PC-3 (cell line): Measurements from ENCODE around the gene SMOC2. TPM values are rescaled to one million over a fixed set of nuclear protein-coding genes. Genes with fewer than 3 reads are reported as not detected.

Experiments
- ATAC-seq: fragments of 200-7000 bp; cut with Tn5 transposase; 2 replicates; pipeline ENCODE4 v1.9.1; 2020; ENCODE audit warnings: mild to moderate bottlenecking, moderate library complexity
- BruUV-seq: library from RNA; stranded (reverse); fragments of 400-500 nt; replicated peaks from 2 replicates; lab custom pipeline; 2021; lab: Mats Ljungman, UMichigan
- CTCF ChIA-PET: fragments of 300-600 bp; sonication (Branson Sonifier 250); formaldehyde crosslinking; loops from one replicate; lab custom pipeline; 2022; ENCODE audit warnings: antibody characterized with exemption; lab: Charles Lee
- POLR2A ChIA-PET: fragments of 300-600 bp; sonication (Branson Sonifier 250); formaldehyde crosslinking; loops from one replicate; lab custom pipeline; 2022; ENCODE audit warnings: antibody characterized with exemption; ENCODE audit not compliant: unreplicated experiment; lab: Charles Lee
- DNase-seq: peaks from one replicate; pipeline ENCODE4 v3.0.0-alpha.2; 2015
- H2AFZ ChIP-seq: fragments of 300-600 bp; sonication (generic); 2 replicates; pipeline ENCODE4 v1.6.0; 2016; ENCODE audit warnings: antibody characterized with exemption, low read length
- H3F3A ChIP-seq: fragments of 300-600 bp; sonication (generic); one replicate; pipeline ENCODE4 v1.6.0; 2017; ENCODE audit warnings: antibody characterized with exemption, low read length, control low read depth, mild to moderate bottlenecking; ENCODE audit not compliant: unreplicated experiment
- H3K27ac ChIP-seq: fragments of 300-600 bp; sonication (generic); 2 replicates; pipeline ENCODE4 v1.5.1; 2016; ENCODE audit warnings: mild to moderate bottlenecking, low read length
- H3K27me3 ChIP-seq: fragments of 300-600 bp; sonication (generic); 2 replicates; pipeline ENCODE4 v1.6.1; 2016; ENCODE audit warnings: low read length, mixed read lengths
- H3K36me3 ChIP-seq: fragments of 300-600 bp; sonication (generic); 2 replicates; pipeline ENCODE4 v1.6.1; 2016; ENCODE audit warnings: low read depth, mixed run types, low read length, mixed read lengths
- H3K4me1 ChIP-seq: fragments of 300-600 bp; sonication (generic); 2 replicates; pipeline ENCODE4 v1.5.1; 2016; ENCODE audit warnings: low read length; ENCODE audit not compliant: insufficient read depth
- H3K4me2 ChIP-seq: fragments of 300-600 bp; sonication (generic); 2 replicates; pipeline ENCODE4 v1.6.0; 2016; ENCODE audit warnings: low read length
- H3K4me3 ChIP-seq: fragments of 300-600 bp; sonication (generic); 2 replicates; pipeline ENCODE4 v1.5.1; 2016; ENCODE audit warnings: mild to moderate bottlenecking, low read length, mixed read lengths
- H3K79me2 ChIP-seq: fragments of 300-600 bp; sonication (generic); 2 replicates; pipeline ENCODE4 v1.6.1; 2017; ENCODE audit warnings: low read length, mixed read lengths
- H3K9ac ChIP-seq: fragments of 300-600 bp; sonication (generic); 2 replicates; pipeline ENCODE4 v1.6.0; 2016; ENCODE audit warnings: mild to moderate bottlenecking, low read length
- H3K9me2 ChIP-seq: fragments of 300-600 bp; sonication (generic); replicated peaks from 2 replicates; pipeline ENCODE4 v1.6.1; 2016; ENCODE audit warnings: mixed run types, low read length, mixed read lengths
- H3K9me3 ChIP-seq: fragments of 300-600 bp; sonication (generic); 2 replicates; pipeline ENCODE4 v1.6.1; 2016; ENCODE audit warnings: low read length, mixed read lengths
- H4K20me1 ChIP-seq: fragments of 300-600 bp; sonication (generic); 2 replicates; pipeline ENCODE4 v1.6.1; 2016; ENCODE audit warnings: low read length, mixed read lengths
- CTCF ChIP-seq: fragments of 300-600 bp; sonication (generic); conservative IDR thresholded peaks from 2 replicates; pipeline ENCODE4 v1.5.1; 2017; ENCODE audit warnings: antibody characterized with exemption, low read depth, mild to moderate bottlenecking, low read length
- EZH2 ChIP-seq: fragments of 300-600 bp; sonication (generic); IDR thresholded peaks from one replicate; pipeline ENCODE4 v1.6.1; 2017; ENCODE audit warnings: antibody characterized with exemption, mild to moderate bottlenecking, low read length; ENCODE audit not compliant: unreplicated experiment
- EZH2phosphoT487 ChIP-seq: fragments of 300-600 bp; sonication (generic); IDR thresholded peaks from 2 replicates; pipeline ENCODE4 v1.6.1; 2018; ENCODE audit warnings: mild to moderate bottlenecking, antibody characterized with exemption, low read length, borderline replicate concordance
- intact Hi-C: fragments of 100-400 bp; cut with micrococcal nuclease; formaldehyde crosslinking; loops from 2 replicates; pipeline ENCODE4 v1.9.0; 2023
- total RNA-seq: library from RNA; depleted of rRNA; stranded (reverse); fragments of >200 nt; gene quantifications from 2 replicates; pipeline ENCODE4 v1.2.3, GENCODE V29; 2014

Gene SMOC2
- total RNA-seq, 1 experiment from 2014 or later, result not detected

GRCh38 chr6:168404560-168404959 lies 36.4 kb upstream of the SMOC2 start:
- no peak overlapping the region for H2AFZ ChIP-seq
- DNase-seq (no peak), ATAC-seq (no peak)
- H4K20me1 ChIP-seq, result no peaks in the 10 kb centered on the region
- TF ChIP-seq EZH2, result no peak
- no peak for TF ChIP-seq EZH2phosphoT487
- TF ChIP-seq CTCF, result no peak
- H3K27me3 ChIP-seq, result no peaks in the 10 kb centered on the region
- H3K36me3 ChIP-seq, result no peaks in the 10 kb centered on the region
- no peak overlapping the region for H3K4me3 ChIP-seq
- no peaks in the 10 kb centered on the region for H3K9me3 ChIP-seq
- H3K27ac ChIP-seq, result no peak overlapping the region
- ChIA-PET CTCF (no interaction called here), POLR2A (no interaction called here)
- no peaks in the 10 kb centered on the region for H3F3A ChIP-seq
- no peaks in the 10 kb centered on the region for H3K79me2 ChIP-seq
- BruUV-seq, result no TSS peak
- no peaks in the 10 kb centered on the region for H3K4me1 ChIP-seq
- H3K9me2 ChIP-seq, result no peaks in the 10 kb centered on the region
- no peak overlapping the region for H3K9ac ChIP-seq
- no peak overlapping the region for H3K4me2 ChIP-seq
- intact Hi-C loops, result no loop called here

- POLR2A ChIA-PET, result no interaction called here
- CTCF ChIA-PET, result no interaction called here
Observed at GRCh38 chr6:168407842-168408241, 33.1 kb upstream of the SMOC2 start.

More at GRCh38 chr6:168407842-168408241, 33.1 kb upstream of the SMOC2 start:
- Histone ChIP-seq H3K4me1 (no peaks in the 10 kb centered on the region), H3K27me3 (no peaks in the 10 kb centered on the region), H3K79me2 (no peaks in the 10 kb centered on the region), H3K9ac (no peak overlapping the region), H3K4me3 (no peak overlapping the region), H3K4me2 (no peak overlapping the region), H4K20me1 (no peaks in the 10 kb centered on the region), H3K9me3 (no peaks in the 10 kb centered on the region), H3K9me2 (no peaks in the 10 kb centered on the region), H3K36me3 (no peaks in the 10 kb centered on the region), H3F3A (no peaks in the 10 kb centered on the region), H3K27ac (no peak overlapping the region), H2AFZ (no peak overlapping the region)
- TF ChIP-seq CTCF, result no peak
- TF ChIP-seq EZH2, result no peak
- TF ChIP-seq EZH2phosphoT487, result no peak
- intact Hi-C loops, result no loop called here
- no peak for DNase-seq
- no TSS peak for BruUV-seq
- ATAC-seq, result no peak
